Gastrocnemius medialis (tissue), 4 donors: ENCODE results near the gene SYTL2.

ENCODE experiments used
- CTCF ChIP-seq, 5 experiments: fragments of 450-650 bp in 3 of 5; fragments of 200-600 bp in 2 of 5; sonication (generic) in 2 of 5; IDR thresholded peaks in 4 of 5; conservative IDR thresholded peaks in 1 of 5; 1 replicate in 4 of 5; 2 replicates in 1 of 5; pipeline ENCODE4 v1.5.1; 2016 to 2019; ENCODE audit warnings: antibody characterized with exemption in 5 of 5, mild to moderate bottlenecking in 3 of 5, moderate library complexity in 3 of 5
- POLR2A ChIP-seq, 2 donors: fragments of 450-650 bp; IDR thresholded peaks; one replicate each; pipeline ENCODE4 v1.6.1; 2017; ENCODE audit warnings: antibody characterized with exemption in 2 of 2, mild to moderate bottlenecking in 2 of 2, moderate library complexity in 2 of 2

GRCh38 chr11:85709941-85710702 is 100.8 kb downstream of the SYTL2 start:
- TF ChIP-seq CTCF (IDR thresholded peaks at IDR 0.05 in 4 of 5, conservative IDR thresholded peaks at IDR 0.05 in 1 of 5) (no peak), POLR2A (IDR thresholded peaks at IDR 0.05) (no peak)
